H1 (cell line): ENCODE results near the gene SCN8A. TPM values are rescaled to one million over a fixed set of nuclear protein-coding genes. Genes with fewer than 3 reads are reported as not detected.

Experiments used
- EGR1 ChIP-seq: IDR thresholded peaks from 2 replicates; pipeline ENCODE4 v1.6.1; 2011; ENCODE audit warnings: low read depth, low read length, borderline replicate concordance
- SIRT6 ChIP-seq: IDR thresholded peaks from one replicate; pipeline ENCODE4 v1.7.1; 2012; ENCODE audit warnings: low read length, inconsistent platforms
- polyA plus RNA-seq, 7 experiments: library from polyadenylated mRNA; depleted of rRNA in 3 of 7; stranded (reverse) in 5 of 7; unstranded in 2 of 7; fragments of >200 nt in 5 of 7; fragments of 200-250 nt in 2 of 7; gene quantifications; 1 replicate in 5 of 7; 2 replicates in 1 of 7; 4 replicates in 1 of 7; pipeline versions ENCODE4 v1.2.1 to v1.2.3, GENCODE V29; 2011 to 2013; ENCODE audit warnings: missing spikeins in 2 of 7, mixed read lengths in 2 of 7
- total RNA-seq: library from RNA; stranded (reverse); fragmentation: NEBNext Ultra II Directional; extraction: Animal tissue kit (Norgen Biotek cat#: 25700); gene quantifications from 2 replicates; pipeline ENCODE4 v1.2.1, GENCODE V29; 2021

The SCN8A gene
- total and polyA plus RNA-seq, 2 of the 8 experiments (the other 6 are each of a cell fraction or from before 2014, with no cell fraction given) = 6.3 to 10.7 TPM

DNA sequence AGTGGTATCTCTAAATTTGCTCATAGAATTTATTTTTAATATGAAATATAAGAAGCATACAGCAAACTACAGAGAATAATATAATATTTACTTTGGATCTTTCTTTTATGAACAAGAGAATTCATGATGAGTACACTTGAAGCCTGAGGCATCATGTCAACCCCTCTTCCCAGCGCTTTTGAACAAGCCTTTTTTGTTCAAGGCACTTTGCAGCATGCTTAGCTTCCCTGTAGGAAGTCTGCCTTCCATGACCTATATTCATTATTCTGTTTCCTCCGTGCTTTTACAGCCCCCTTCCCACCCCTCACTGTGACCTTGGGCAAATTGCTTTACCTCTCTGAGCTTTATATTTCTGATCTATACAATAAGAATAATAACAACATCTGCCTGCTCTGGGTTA, 41.6 kb downstream of the SCN8A start (continued):
- TF ChIP-seq EGR1 (no peak), SIRT6 (no peak)
